HEK293 (cell line): Measurements from ENCODE around the gene PKMYT1.

ENCODE experiments used
- CTCF ChIA-PET: fragments of 350-600 bp; formaldehyde crosslinking; extraction: SDS; loops from one replicate; lab custom pipeline; 2021; ENCODE audit warnings: antibody characterized with exemption; lab: Yijun Ruan, JAX
- POLR2A ChIA-PET: fragments of 300-600 bp; formaldehyde crosslinking; extraction: SDS; loops from one replicate; lab custom pipeline; 2020; ENCODE audit warnings: antibody characterized with exemption, inconsistent platforms; lab: Yijun Ruan, JAX
- H3K27ac ChIP-seq: fragments of 200-500 bp; sonication (Bioruptor generic); 2 replicates; pipeline ENCODE4 v1.5.1; 2014; ENCODE audit warnings: low read depth, low read length, control low read depth, inconsistent platforms; ENCODE audit errors: extremely low read depth
- H3K36me3 ChIP-seq, 2 experiments: fragments of 200-500 bp in 1 of 2; sonication (Bioruptor generic) in 1 of 2; 1 replicate in 1 of 2; 2 replicates in 1 of 2; pipeline ENCODE4 v1.5.1; 2014 to 2017; ENCODE audit warnings: inconsistent platforms in 2 of 2, low read length in 2 of 2; ENCODE audit not compliant: control insufficient read depth in 2 of 2, insufficient read depth in 1 of 2
- H3K4me1 ChIP-seq: fragments of 200-500 bp; sonication (Bioruptor generic); 2 replicates; pipeline ENCODE4 v1.5.1; 2014; ENCODE audit warnings: mild to moderate bottlenecking, low read length, inconsistent platforms; ENCODE audit not compliant: control insufficient read depth, insufficient read depth
- H3K4me3 ChIP-seq: 2 replicates; pipeline ENCODE4 v1.5.1; 2011; ENCODE audit warnings: low read depth, mild to moderate bottlenecking, control low read depth, low read length, moderate library complexity
- H3K9me3 ChIP-seq: fragments of 200-500 bp; sonication (Bioruptor generic); 2 replicates; pipeline ENCODE4 v1.5.1; 2014; ENCODE audit warnings: low read depth, low read length, inconsistent platforms; ENCODE audit not compliant: control insufficient read depth, insufficient read depth
- GLIS2 ChIP-seq: fragments of 450-650 bp; formaldehyde crosslinking; IDR thresholded peaks from 2 replicates; pipeline ENCODE4 v1.5.1; 2016; ENCODE audit warnings: missing biosample characterization, missing genetic modification characterization
- SCRT2 ChIP-seq: fragments of 450-650 bp; formaldehyde crosslinking; IDR thresholded peaks from 2 replicates; pipeline ENCODE4 v1.5.1; 2016; ENCODE audit warnings: missing biosample characterization, missing genetic modification characterization
- ZBTB48 ChIP-seq: fragments of 450-650 bp; formaldehyde crosslinking; IDR thresholded peaks from 2 replicates; pipeline ENCODE4 v1.5.1; 2016; ENCODE audit warnings: missing biosample characterization, missing genetic modification characterization
- ZNF174 ChIP-seq: fragments of 450-650 bp; formaldehyde crosslinking; IDR thresholded peaks from 2 replicates; pipeline ENCODE4 v1.5.0; 2017; ENCODE audit warnings: missing biosample characterization, mild to moderate bottlenecking, missing genetic modification characterization
- ZNF24 ChIP-seq: fragments of 450-650 bp; formaldehyde crosslinking; IDR thresholded peaks from 2 replicates; pipeline ENCODE4 v1.5.1; 2016; ENCODE audit warnings: missing biosample characterization, missing genetic modification characterization
- ZNF600 ChIP-seq: fragments of 450-650 bp; formaldehyde crosslinking; IDR thresholded peaks from 2 replicates; pipeline ENCODE4 v1.5.1; 2016; ENCODE audit warnings: missing biosample characterization, missing genetic modification characterization
- ZNF658 ChIP-seq: fragments of 450-650 bp; formaldehyde crosslinking; IDR thresholded peaks from 2 replicates; pipeline ENCODE4; 2016; ENCODE audit warnings: missing biosample characterization, missing genetic modification characterization
- ZNF692 ChIP-seq: fragments of 450-650 bp; formaldehyde crosslinking; IDR thresholded peaks from 2 replicates; pipeline ENCODE4 v1.5.1; 2016; ENCODE audit warnings: missing biosample characterization, missing genetic modification characterization
- TF ChIP-seq, protein P1 (sequence below): fragments of 450-650 bp; formaldehyde crosslinking; IDR thresholded peaks from 2 replicates; pipeline ENCODE4 v1.5.1; 2016; ENCODE audit warnings: missing biosample characterization, missing genetic modification characterization
- TF ChIP-seq, protein P2 (sequence below): fragments of 450-650 bp; formaldehyde crosslinking; IDR thresholded peaks from 2 replicates; pipeline ENCODE4 v1.5.1; 2016; ENCODE audit warnings: missing biosample characterization, missing genetic modification characterization

PKMYT1 gene

GRCh38 chr16:2977440-2977839, 2.8 kb downstream of the PKMYT1 start:
- Histone ChIP-seq H3K4me3 (no peak overlapping the region), H3K9me3 (no peaks in the 10 kb centered on the region), H3K4me1 (peaks cover 7% of the 10 kb centered on the region), H3K27ac (no peak overlapping the region)
- POLR2A ChIA-PET: interaction anchor here (1.1 to 2.4 kb wide), 2 partner anchors 8 to 54 kb away, joined by 3 to 9 read pairs; partner anchors contain the start of gene PAQR4
- CTCF ChIA-PET: interaction anchor here (0.8 to 1.3 kb wide), 3 partner anchors 7 to 44 kb away, joined by 3 to 7 read pairs (median 6); no protein-coding TSS in a partner anchor
- TF ChIP-seq ZNF174 (no peak), GLIS2 (no peak), ZBTB48 (tag by site-specific recombination) (peak; percentile 27; the same call in 1 of the 2 replicates)
- TF ChIP-seq, all 188 proteins: peak for 1
- H3K36me3 ChIP-seq: peaks cover 3 to 57% of the 10 kb centered on the region in 2 experiments; a peak in 2 of 3 replicates

DNA sequence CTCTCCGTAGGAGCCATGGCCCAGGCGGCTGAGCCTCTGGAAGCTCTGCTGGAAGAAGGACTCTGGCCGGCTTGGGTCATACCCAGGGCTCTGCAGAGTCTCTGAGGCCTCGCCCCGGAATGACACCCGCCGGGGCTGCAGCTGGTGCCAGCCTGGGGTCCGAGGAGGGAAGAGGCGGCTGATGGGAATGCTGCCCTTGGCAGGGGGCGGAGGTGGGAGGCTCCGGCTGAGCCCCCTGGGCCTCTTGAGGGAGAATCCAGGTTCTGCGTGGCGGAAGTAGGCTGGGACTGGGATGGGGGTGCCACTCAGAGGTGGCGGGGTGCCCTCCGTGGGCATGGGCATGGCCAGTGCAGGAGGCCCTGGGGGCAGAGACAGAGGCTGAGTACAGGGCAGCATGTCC, 3.6 kb downstream of the PKMYT1 start:
- ChIA-PET CTCF (interaction anchor here (1.3 kb wide), 1 partner anchor 45 kb away, joined by 3 read pairs; no protein-coding TSS in a partner anchor), POLR2A (interaction anchor here (1.1 kb wide), 1 partner anchor 54 kb away, joined by 3 read pairs; no protein-coding TSS in a partner anchor)
- TF ChIP-seq, protein P1, sequence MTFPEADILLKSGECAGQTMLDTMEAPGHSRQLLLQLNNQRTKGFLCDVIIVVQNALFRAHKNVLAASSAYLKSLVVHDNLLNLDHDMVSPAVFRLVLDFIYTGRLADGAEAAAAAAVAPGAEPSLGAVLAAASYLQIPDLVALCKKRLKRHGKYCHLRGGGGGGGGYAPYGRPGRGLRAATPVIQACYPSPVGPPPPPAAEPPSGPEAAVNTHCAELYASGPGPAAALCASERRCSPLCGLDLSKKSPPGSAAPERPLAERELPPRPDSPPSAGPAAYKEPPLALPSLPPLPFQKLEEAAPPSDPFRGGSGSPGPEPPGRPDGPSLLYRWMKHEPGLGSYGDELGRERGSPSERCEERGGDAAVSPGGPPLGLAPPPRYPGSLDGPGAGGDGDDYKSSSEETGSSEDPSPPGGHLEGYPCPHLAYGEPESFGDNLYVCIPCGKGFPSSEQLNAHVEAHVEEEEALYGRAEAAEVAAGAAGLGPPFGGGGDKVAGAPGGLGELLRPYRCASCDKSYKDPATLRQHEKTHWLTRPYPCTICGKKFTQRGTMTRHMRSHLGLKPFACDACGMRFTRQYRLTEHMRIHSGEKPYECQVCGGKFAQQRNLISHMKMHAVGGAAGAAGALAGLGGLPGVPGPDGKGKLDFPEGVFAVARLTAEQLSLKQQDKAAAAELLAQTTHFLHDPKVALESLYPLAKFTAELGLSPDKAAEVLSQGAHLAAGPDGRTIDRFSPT (tag by site-specific recombination): peak; percentile 80
- TF ChIP-seq ZNF658: no peak
- Histone ChIP-seq H3K9me3 (no peaks in the 10 kb centered on the region), H3K36me3 (peaks cover 3 to 65% of the 10 kb centered on the region in 2 experiments; a peak in 2 of 3 replicates), H3K27ac (no peak overlapping the region), H3K4me3 (no peak overlapping the region), H3K4me1 (peaks cover 7% of the 10 kb centered on the region)

GRCh38 chr16:2976201-2976600, 4.0 kb downstream of the PKMYT1 start:
- H3K36me3 ChIP-seq: peaks cover 3 to 69% of the 10 kb centered on the region in 2 experiments; a peak in 2 of 3 replicates
- ChIA-PET POLR2A (interaction anchor here (0.9 kb wide), 1 partner anchor 11 kb away, joined by 4 read pairs; no protein-coding TSS in a partner anchor), CTCF (no interaction called here)
- no peak for TF ChIP-seq ZNF24 (tag by site-specific recombination)
- TF ChIP-seq, protein P2, sequence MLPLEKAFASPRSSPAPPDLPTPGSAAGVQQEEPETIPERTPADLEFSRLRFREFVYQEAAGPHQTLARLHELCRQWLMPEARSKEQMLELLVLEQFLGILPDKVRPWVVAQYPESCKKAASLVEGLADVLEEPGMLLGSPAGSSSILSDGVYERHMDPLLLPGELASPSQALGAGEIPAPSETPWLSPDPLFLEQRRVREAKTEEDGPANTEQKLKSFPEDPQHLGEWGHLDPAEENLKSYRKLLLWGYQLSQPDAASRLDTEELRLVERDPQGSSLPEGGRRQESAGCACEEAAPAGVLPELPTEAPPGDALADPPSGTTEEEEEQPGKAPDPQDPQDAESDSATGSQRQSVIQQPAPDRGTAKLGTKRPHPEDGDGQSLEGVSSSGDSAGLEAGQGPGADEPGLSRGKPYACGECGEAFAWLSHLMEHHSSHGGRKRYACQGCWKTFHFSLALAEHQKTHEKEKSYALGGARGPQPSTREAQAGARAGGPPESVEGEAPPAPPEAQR (tag by site-specific recombination): no peak
- H3K9me3 ChIP-seq: no peaks in the 10 kb centered on the region
- H3K27ac ChIP-seq: no peak overlapping the region
- peaks cover 7% of the 10 kb centered on the region for H3K4me1 ChIP-seq
- no peak overlapping the region for H3K4me3 ChIP-seq

- peaks cover 3 to 76% of the 10 kb centered on the region in 2 experiments; a peak in 2 of 3 replicates for H3K36me3 ChIP-seq
- CTCF ChIA-PET: no interaction called here
- H3K9me3 ChIP-seq: no peaks in the 10 kb centered on the region
- no peak overlapping the region for H3K4me3 ChIP-seq
- no peak overlapping the region for H3K27ac ChIP-seq
- TF ChIP-seq SCRT2 (peak; percentile 28; the same call in 1 of the 2 replicates), ZNF692 (peak; percentile 29; the same call in 1 of the 2 replicates), ZNF600 (no peak), GLIS2 (peak; percentile 33; the same call in 1 of the 2 replicates)
- TF ChIP-seq, protein P1 (tag by site-specific recombination): peak; percentile 75
- H3K4me1 ChIP-seq: peaks cover 8% of the 10 kb centered on the region
- POLR2A ChIA-PET: interaction anchor here (0.6 to 1.0 kb wide), 3 partner anchors 9 to 46 kb away, joined by 4 read pairs; no protein-coding TSS in a partner anchor
Measured at GRCh38 chr16:2975161-2975795, 5.0 kb downstream of the PKMYT1 start.
